HEK293 (cell line): ENCODE data around the gene ANO9.

Source experiments
- GLI4 ChIP-seq: fragments of 450-650 bp; formaldehyde crosslinking; IDR thresholded peaks from 2 replicates; pipeline ENCODE4 v1.5.1; 2016; ENCODE audit warnings: missing biosample characterization, missing genetic modification characterization
- GLIS2 ChIP-seq: fragments of 450-650 bp; formaldehyde crosslinking; IDR thresholded peaks from 2 replicates; pipeline ENCODE4 v1.5.1; 2016; ENCODE audit warnings: missing biosample characterization, missing genetic modification characterization
- KLF16 ChIP-seq: fragments of 450-650 bp; formaldehyde crosslinking; IDR thresholded peaks from 2 replicates; pipeline ENCODE4 v1.5.1; 2017; ENCODE audit warnings: missing biosample characterization, missing genetic modification characterization
- KLF9 ChIP-seq: fragments of 450-650 bp; formaldehyde crosslinking; IDR thresholded peaks from 2 replicates; pipeline ENCODE4 v1.5.1; 2016; ENCODE audit warnings: missing biosample characterization, missing genetic modification characterization, low read depth
- PRDM10 ChIP-seq: fragments of 450-650 bp; formaldehyde crosslinking; IDR thresholded peaks from 2 replicates; pipeline ENCODE4 v1.5.1; 2016; ENCODE audit warnings: missing biosample characterization, missing genetic modification characterization
- PRDM2 ChIP-seq: fragments of 450-650 bp; formaldehyde crosslinking; IDR thresholded peaks from 2 replicates; pipeline ENCODE4 v1.5.1; 2016; ENCODE audit warnings: missing biosample characterization, missing genetic modification characterization, borderline replicate concordance
- YY2 ChIP-seq: fragments of 450-650 bp; formaldehyde crosslinking; IDR thresholded peaks from 2 replicates; pipeline ENCODE4 v1.5.1; 2016; ENCODE audit warnings: missing biosample characterization, missing genetic modification characterization
- ZBTB48 ChIP-seq: fragments of 450-650 bp; formaldehyde crosslinking; IDR thresholded peaks from 2 replicates; pipeline ENCODE4 v1.5.1; 2016; ENCODE audit warnings: missing biosample characterization, missing genetic modification characterization
- ZIC2 ChIP-seq: fragments of 450-650 bp; formaldehyde crosslinking; IDR thresholded peaks from 2 replicates; pipeline ENCODE4 v1.5.1; 2016; ENCODE audit warnings: missing biosample characterization, missing genetic modification characterization
- ZNF132 ChIP-seq: fragments of 450-650 bp; formaldehyde crosslinking; IDR thresholded peaks from 2 replicates; pipeline ENCODE4 v1.5.1; 2017; ENCODE audit warnings: missing biosample characterization, missing genetic modification characterization, borderline replicate concordance
- ZNF148 ChIP-seq: fragments of 450-650 bp; formaldehyde crosslinking; IDR thresholded peaks from 2 replicates; pipeline ENCODE4 v1.5.0; 2017; ENCODE audit warnings: missing biosample characterization, missing genetic modification characterization, borderline replicate concordance
- ZNF2 ChIP-seq: fragments of 450-650 bp; formaldehyde crosslinking; IDR thresholded peaks from 2 replicates; pipeline ENCODE4 v1.5.1; 2016; ENCODE audit warnings: missing biosample characterization, missing genetic modification characterization
- ZNF221 ChIP-seq: fragments of 450-650 bp; formaldehyde crosslinking; IDR thresholded peaks from 2 replicates; pipeline ENCODE4 v1.5.1; 2017; ENCODE audit warnings: missing biosample characterization, missing genetic modification characterization, borderline replicate concordance
- ZNF302 ChIP-seq: fragments of 450-650 bp; formaldehyde crosslinking; IDR thresholded peaks from 2 replicates; pipeline ENCODE4 v1.5.1; 2016; ENCODE audit warnings: missing biosample characterization, missing genetic modification characterization, low read depth
- ZNF335 ChIP-seq: fragments of 450-650 bp; formaldehyde crosslinking; conservative IDR thresholded peaks from 2 replicates; pipeline ENCODE4 v1.5.1; 2016; ENCODE audit warnings: missing biosample characterization, missing genetic modification characterization
- ZNF561 ChIP-seq: fragments of 450-650 bp; IDR thresholded peaks from 2 replicates; pipeline ENCODE4 v1.5.1; 2018; ENCODE audit warnings: missing biosample characterization, missing genetic modification characterization, borderline replicate concordance
- ZNF610 ChIP-seq: fragments of 450-650 bp; formaldehyde crosslinking; IDR thresholded peaks from 2 replicates; pipeline ENCODE4 v1.5.1; 2016; ENCODE audit warnings: missing biosample characterization, missing genetic modification characterization, borderline replicate concordance
- ZNF621 ChIP-seq: fragments of 450-650 bp; formaldehyde crosslinking; IDR thresholded peaks from 2 replicates; pipeline ENCODE4 v1.5.1; 2017; ENCODE audit warnings: missing biosample characterization, missing genetic modification characterization
- ZNF624 ChIP-seq: fragments of 450-650 bp; formaldehyde crosslinking; IDR thresholded peaks from 2 replicates; pipeline ENCODE4 v1.5.1; 2017; ENCODE audit warnings: missing biosample characterization, missing genetic modification characterization
- ZNF639 ChIP-seq: fragments of 450-650 bp; formaldehyde crosslinking; IDR thresholded peaks from 2 replicates; pipeline ENCODE4 v1.5.1; 2016; ENCODE audit warnings: missing biosample characterization, missing genetic modification characterization
- ZNF776 ChIP-seq: fragments of 450-650 bp; formaldehyde crosslinking; IDR thresholded peaks from 2 replicates; pipeline ENCODE4 v1.5.0; 2017; ENCODE audit warnings: missing biosample characterization, missing genetic modification characterization, borderline replicate concordance
- ZNF785 ChIP-seq: fragments of 450-650 bp; formaldehyde crosslinking; IDR thresholded peaks from 2 replicates; pipeline ENCODE4 v1.5.1; 2016; ENCODE audit warnings: missing biosample characterization, missing genetic modification characterization
- ZSCAN30 ChIP-seq: fragments of 450-650 bp; IDR thresholded peaks from 2 replicates; pipeline ENCODE4 v1.5.1; 2018; ENCODE audit warnings: missing biosample characterization, mild to moderate bottlenecking, missing genetic modification characterization, moderate library complexity

The ANO9 gene

GRCh38 chr11:450809-451451 lies 9.1 kb upstream of the ANO9 start (continued):
- TF ChIP-seq ZNF221 (tag by site-specific recombination): no peak
- TF ChIP-seq ZNF624 (tag by site-specific recombination): no peak
- TF ChIP-seq GLIS2 (tag by site-specific recombination): peak; percentile 78
- no peak for TF ChIP-seq ZNF561 (tag by site-specific recombination)
- TF ChIP-seq ZNF785 (tag by site-specific recombination): no peak
- no peak for TF ChIP-seq YY2 (tag by site-specific recombination)
- TF ChIP-seq GLI4 (tag by site-specific recombination): no peak
- TF ChIP-seq ZNF148: no peak
- no peak for TF ChIP-seq ZBTB48 (tag by site-specific recombination)
- TF ChIP-seq ZSCAN30 (tag by site-specific recombination): no peak
- TF ChIP-seq KLF16 (tag by site-specific recombination): no peak
- no peak for TF ChIP-seq ZNF302
- TF ChIP-seq PRDM2: no peak
- no peak for TF ChIP-seq ZNF132 (tag by site-specific recombination)
- TF ChIP-seq ZIC2 (tag by site-specific recombination): peak; percentile 64
- no peak for TF ChIP-seq ZNF610
- peak; percentile 86 for TF ChIP-seq PRDM10 (tag by site-specific recombination)
- no peak for TF ChIP-seq ZNF639
- no peak; the same call in none of the 2 replicates for TF ChIP-seq KLF9
- TF ChIP-seq ZNF621 (tag by site-specific recombination): no peak
- peak; percentile 5; the same call in 1 of the 2 replicates for TF ChIP-seq ZNF335
- TF ChIP-seq ZNF776 (tag by site-specific recombination): no peak
- no peak for TF ChIP-seq ZNF2
